K562 (cell line): ENCODE measurements around the gene SPHK1. TPM values are rescaled to one million over a fixed set of nuclear protein-coding genes. Genes with fewer than 3 reads are reported as not detected.
A peak's percentile ranks its signal among the peaks of the same experiment; 100 is the strongest.

Experiments used
- ATAC-seq: fragments of 200-7000 bp; cut with Tn5 transposase; 3 replicates; pipeline ENCODE4 v1.9.1; 2020; ENCODE audit warnings: moderate library complexity
- BruUV-seq: library from RNA; stranded (reverse); fragments of 400-500 nt; replicated peaks from 2 replicates; lab custom pipeline; 2021; lab: Mats Ljungman, UMichigan
- CTCF ChIA-PET: fragments of 300-600 bp; formaldehyde crosslinking; extraction: SDS; loops from one replicate; lab custom pipeline; 2021; ENCODE audit warnings: low intra/inter-chr PET ratio; lab: Yijun Ruan, JAX
- POLR2A ChIA-PET: fragments of 300-600, 350-650 bp; sonication (Branson Sonifier 250); formaldehyde crosslinking; extraction: SDS; loops from one replicate; lab custom pipeline; 2021; ENCODE audit warnings: antibody characterized with exemption, inconsistent platforms; lab: Yijun Ruan, JAX
- DNase-seq, 4 experiments: peaks; one replicate each; pipeline versions ENCODE4 v3.0.0 to v3.0.0-alpha.2; 2011 to 2018; ENCODE audit warnings: low spot score in 3 of 4, mixed read lengths in 3 of 4; ENCODE audit errors: extremely low read depth in 1 of 4
- FAIRE-seq: peaks from 2 replicates; lab custom pipeline; 2011; peaks lifted over from hg19 to GRCh38; lab: Jason Lieb, UNC
- H2AFZ ChIP-seq: 2 replicates; pipeline ENCODE4 v1.6.0; 2011; ENCODE audit warnings: low read depth, low read length, control low read depth, inconsistent platforms
- H3K27ac ChIP-seq: fragments of 200-600 bp; 3 replicates; pipeline ENCODE4 v1.8.0; 2011; ENCODE audit warnings: low read depth, mild to moderate bottlenecking, control low read depth, inconsistent platforms, low read length, moderate library complexity, mixed read lengths; ENCODE audit errors: extremely low read depth
- H3K27me3 ChIP-seq, 2 experiments: fragments of 300-600 bp in 1 of 2; 2 replicates in 1 of 2; 3 replicates in 1 of 2; pipeline versions ENCODE4 v1.6.0 to v1.8.0; 2011; ENCODE audit warnings: inconsistent platforms in 2 of 2, low read length in 2 of 2, mild to moderate bottlenecking in 1 of 2, mixed read lengths in 1 of 2, moderate library complexity in 1 of 2; ENCODE audit not compliant: control insufficient read depth in 2 of 2, insufficient read depth in 2 of 2
- H3K36me3 ChIP-seq: fragments of 300-600 bp; 3 replicates; pipeline ENCODE4 v1.8.0; 2011; ENCODE audit warnings: mild to moderate bottlenecking, low read length, inconsistent platforms; ENCODE audit not compliant: control insufficient read depth, insufficient read depth
- H3K4me1 ChIP-seq, 2 experiments: fragments of 200-600 bp in 1 of 2; replicated peaks in 1 of 2; 2 replicates in 1 of 2; 3 replicates in 1 of 2; pipeline versions ENCODE4 v1.5.1 to v1.8.0; 2011; ENCODE audit warnings: inconsistent platforms in 2 of 2, low read length in 2 of 2, mild to moderate bottlenecking in 1 of 2, mixed read lengths in 1 of 2, moderate library complexity in 1 of 2; ENCODE audit not compliant: control insufficient read depth in 2 of 2, insufficient read depth in 2 of 2
- H3K4me2 ChIP-seq: 2 replicates; pipeline ENCODE4 v1.6.1; 2011; ENCODE audit warnings: low read length, control low read depth, inconsistent platforms, mixed read lengths; ENCODE audit not compliant: insufficient read depth
- H3K4me3 ChIP-seq: fragments of 200-600 bp; sonication (generic), shearing (Covaris generic); 2 replicates; pipeline ENCODE4 v1.5.1; 2016; ENCODE audit warnings: control low read depth, inconsistent platforms
- H3K79me2 ChIP-seq: fragments of 200-600 bp; 3 replicates; pipeline ENCODE4 v1.8.0; 2011; ENCODE audit warnings: low read length, inconsistent platforms; ENCODE audit not compliant: control insufficient read depth, insufficient read depth
- H3K9ac ChIP-seq, 2 experiments: 2 replicates each; pipeline versions ENCODE4 v1.6.0 to v1.6.1; 2011; ENCODE audit warnings: low read depth in 2 of 2, low read length in 2 of 2, control low read depth in 1 of 2, inconsistent platforms in 1 of 2, mild to moderate bottlenecking in 1 of 2, mixed read lengths in 1 of 2; ENCODE audit not compliant: insufficient read depth in 1 of 2
- H3K9me1 ChIP-seq: one replicate; pipeline ENCODE4 v1.6.0; 2011; ENCODE audit warnings: inconsistent platforms, mild to moderate bottlenecking, low read length, moderate library complexity; ENCODE audit not compliant: control insufficient read depth, insufficient read depth
- H3K9me3 ChIP-seq: replicated peaks from 2 replicates; pipeline ENCODE4 v1.5.1; 2011; ENCODE audit warnings: low read depth, low read length, inconsistent platforms; ENCODE audit not compliant: control insufficient read depth, insufficient read depth
- H4K20me1 ChIP-seq: replicated peaks from 2 replicates; pipeline ENCODE4 v1.6.1; 2011; ENCODE audit warnings: low read length, inconsistent platforms, mixed read lengths; ENCODE audit not compliant: control insufficient read depth, insufficient read depth
- FOXA3 ChIP-seq, 2 experiments: fragments of 450-650 bp in 1 of 2; sonication (generic) in 1 of 2; formaldehyde crosslinking; IDR thresholded peaks in 1 of 2; conservative IDR thresholded peaks in 1 of 2; 2 replicates each; pipeline versions ENCODE4 v1.4.0 to v1.8.0; 2020 to 2022; ENCODE audit warnings: mild to moderate bottlenecking in 2 of 2, missing genetic modification reagents in 1 of 2
- TEAD4 ChIP-seq, 2 experiments: sonication (generic) in 1 of 2; formaldehyde crosslinking in 1 of 2; IDR thresholded peaks; 2 replicates each; pipeline versions ENCODE4 v1.6.1 to v1.8.0; 2012 to 2022; ENCODE audit warnings: borderline replicate concordance in 1 of 2, inconsistent platforms in 1 of 2, low read length in 1 of 2, mild to moderate bottlenecking in 1 of 2, missing genetic modification reagents in 1 of 2
- whole genome bisulfite sequencing: fragments of 100-300 bp; shearing (Covaris generic); methylation state at CpG from one replicate; pipeline ENCODE4 v1.1.6; 2016; ENCODE audit warnings: low coverage, mixed read lengths; ENCODE audit not compliant: insufficient coverage; ENCODE audit errors: missing lambda C conversion rate; 5-methylcytosine and 5-hydroxymethylcytosine counted together
- in situ Hi-C: fragments of 300-500 bp; cut with MboI; formaldehyde crosslinking; loops from 4 replicates; pipeline ENCODE4 v1.15.0; 2018; ENCODE audit warnings: inconsistent platforms, mixed read lengths
- intact Hi-C: fragments of 100-400 bp; cut with micrococcal nuclease; formaldehyde crosslinking; loops from 2 replicates; pipeline ENCODE4 v1.14.2; 2022
- polyA plus RNA-seq, 8 experiments: library from polyadenylated mRNA; depleted of rRNA in 4 of 8; stranded (reverse) in 5 of 8; unstranded in 3 of 8; fragments of >200 nt; fragmentation: Nextera tagmentation in 2 of 8; fragmentation: Illumina TruSeq in 1 of 8; extraction: Ambion mirVana in 2 of 8; extraction: Trizol in 1 of 8; gene quantifications; 2 replicates each; pipeline versions ENCODE4 v1.2.1 to v1.2.3, GENCODE V29; 2011 to 2014; ENCODE audit warnings: inconsistent platforms in 1 of 8, missing spikeins in 1 of 8
- total RNA-seq, 7 experiments: library from RNA; depleted of rRNA in 6 of 7; stranded (reverse); fragments of >200 nt in 6 of 7; fragmentation: Illumina TruSeq in 2 of 7; extraction: Trizol in 2 of 7; gene quantifications; 2 replicates each; pipeline versions ENCODE4 v1.2.1 to v1.2.3, GENCODE V29; 2011 to 2021; ENCODE audit warnings: low replicate concordance in 1 of 7
- TF ChIP-seq, protein P1 (sequence below): sonication (generic); formaldehyde crosslinking; IDR thresholded peaks from 2 replicates; pipeline ENCODE4 v1.8.1; 2023; ENCODE audit warnings: mild to moderate bottlenecking, missing genetic modification reagents

The SPHK1 gene
- total and polyA plus RNA-seq, 9 of the 15 experiments (the other 6 are each of a cell fraction or from before 2014, with no cell fraction given) = 0.21 to 60.3 (median 14.5) TPM

DNA sequence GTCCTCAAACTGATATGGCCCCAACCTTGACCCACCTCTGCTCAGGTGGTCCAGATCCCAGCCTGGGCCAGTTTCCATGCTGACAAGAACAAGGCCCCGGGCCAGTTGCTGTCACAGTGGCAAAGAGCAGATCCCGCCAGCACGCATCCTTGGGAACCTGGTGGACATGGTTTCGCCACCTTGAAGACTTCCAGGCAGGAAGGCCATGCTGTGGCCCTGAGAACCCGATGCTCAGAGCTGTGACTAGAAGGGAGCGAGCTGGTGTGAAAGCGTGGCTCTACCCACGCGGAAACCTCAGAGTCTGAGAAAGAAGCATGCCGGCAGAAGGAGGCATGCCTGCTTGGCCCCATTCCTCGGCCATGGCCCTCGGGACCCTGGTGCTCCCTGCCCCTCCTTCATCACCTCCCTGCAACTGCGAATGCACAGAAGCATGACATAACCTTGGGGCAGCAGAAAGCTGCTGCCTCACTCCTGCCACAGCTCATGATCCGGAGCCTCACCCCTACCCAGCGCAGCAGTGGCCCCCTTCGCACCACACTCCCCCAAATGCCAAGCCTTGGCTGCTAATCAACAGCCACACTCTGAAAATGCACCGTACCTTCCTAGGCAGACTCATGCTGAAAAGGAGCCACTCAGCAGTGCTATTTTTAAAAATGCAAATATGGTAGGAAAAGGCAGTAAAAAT, 35.3 kb downstream of the SPHK1 start:
- H3K9ac ChIP-seq = peak overlapping the region in 1 of 2 experiments; percentile 21; a peak in 1 of 4 replicates
- ChIA-PET POLR2A (interaction anchor here (0.6 to 1.0 kb wide), 3 partner anchors 9 to 121 kb away, joined by 3 read pairs; no protein-coding TSS in a partner anchor), CTCF (no interaction called here)
- no peak overlapping the region for H3K4me2 ChIP-seq
- intact Hi-C loops (no loop called here), in situ Hi-C loops (no loop called here)
- FAIRE-seq (no peak), ATAC-seq (no peak), DNase-seq (no peak)
- no peak overlapping the region for H3K4me3 ChIP-seq
- H3K36me3 ChIP-seq = peaks cover 9% of the 10 kb centered on the region; the same call in 2 of the 3 replicates
- no peaks in the 10 kb centered on the region for H3K27me3 ChIP-seq
- no peak overlapping the region for H3K27ac ChIP-seq
- H3K9me3 ChIP-seq = no peaks in the 10 kb centered on the region
- TF ChIP-seq FOXA3 (CRISPR knock-in tag; conservative IDR thresholded peaks at IDR 0.05 in 1 of 2, IDR thresholded peaks at IDR 0.05 in 1 of 2) (no peak), TEAD4 (IDR thresholded peaks at IDR 0.05; ENCODE audit: low read length) (no peak), TEAD4 (CRISPR knock-in tag; IDR thresholded peaks at IDR 0.05; ENCODE audit: borderline replicate concordance) (0 out of 2 replicates have a peak, but pooled peaks have one; percentile 22)
- TF ChIP-seq, protein P1, sequence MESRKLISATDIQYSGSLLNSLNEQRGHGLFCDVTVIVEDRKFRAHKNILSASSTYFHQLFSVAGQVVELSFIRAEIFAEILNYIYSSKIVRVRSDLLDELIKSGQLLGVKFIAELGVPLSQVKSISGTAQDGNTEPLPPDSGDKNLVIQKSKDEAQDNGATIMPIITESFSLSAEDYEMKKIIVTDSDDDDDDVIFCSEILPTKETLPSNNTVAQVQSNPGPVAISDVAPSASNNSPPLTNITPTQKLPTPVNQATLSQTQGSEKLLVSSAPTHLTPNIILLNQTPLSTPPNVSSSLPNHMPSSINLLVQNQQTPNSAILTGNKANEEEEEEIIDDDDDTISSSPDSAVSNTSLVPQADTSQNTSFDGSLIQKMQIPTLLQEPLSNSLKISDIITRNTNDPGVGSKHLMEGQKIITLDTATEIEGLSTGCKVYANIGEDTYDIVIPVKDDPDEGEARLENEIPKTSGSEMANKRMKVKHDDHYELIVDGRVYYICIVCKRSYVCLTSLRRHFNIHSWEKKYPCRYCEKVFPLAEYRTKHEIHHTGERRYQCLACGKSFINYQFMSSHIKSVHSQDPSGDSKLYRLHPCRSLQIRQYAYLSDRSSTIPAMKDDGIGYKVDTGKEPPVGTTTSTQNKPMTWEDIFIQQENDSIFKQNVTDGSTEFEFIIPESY (CRISPR knock-in tag) = 0 out of 2 replicates have a peak, but pooled peaks have one; percentile 9
- BruUV-seq = no TSS peak
- peaks cover 21% of the 10 kb centered on the region for H4K20me1 ChIP-seq
- peaks cover 54% of the 10 kb centered on the region for H3K79me2 ChIP-seq
- H3K9me1 ChIP-seq = peaks cover 3% of the 10 kb centered on the region
- WGBS = 89% methylated on average over 13 of the region's 17 CpGs
- H2AFZ ChIP-seq = no peak overlapping the region
- H3K4me1 ChIP-seq = peaks cover 14 to 36% of the 10 kb centered on the region in 2 experiments
